Measurements from ENCODE around the gene STK17A. TPM values are rescaled to one million over a fixed set of nuclear protein-coding genes. Genes with fewer than 3 reads are reported as not detected.
"Not testable (repeated sequence)": the region's sequence is repeated elsewhere in the genome, so short reads cannot be mapped to it uniquely, and the experiment has no call there.

Gene STK17A
- total RNA-seq, 1 donor from 2014 or later: 14.4 TPM

DNA sequence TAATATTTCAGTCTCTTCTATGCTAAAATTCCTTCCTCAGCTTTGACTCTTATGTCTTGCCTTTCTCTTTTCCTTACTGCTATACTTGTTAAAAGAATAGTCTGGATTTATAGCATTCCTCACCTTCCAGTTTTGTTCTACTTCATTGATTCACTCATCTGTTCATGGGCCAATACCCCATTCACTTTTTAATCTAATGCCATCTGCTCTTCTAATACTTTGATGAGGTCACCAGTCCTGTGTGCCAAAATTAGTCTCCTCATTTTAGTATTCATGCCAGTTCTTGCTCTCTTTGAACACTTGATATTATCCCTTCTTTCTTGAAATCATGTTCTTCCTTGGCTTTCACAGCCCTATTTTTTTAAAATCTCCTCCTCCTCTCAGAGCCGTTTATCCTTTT lies 19.3 kb downstream of the STK17A start:
- no peak for ATAC-seq

DNA sequence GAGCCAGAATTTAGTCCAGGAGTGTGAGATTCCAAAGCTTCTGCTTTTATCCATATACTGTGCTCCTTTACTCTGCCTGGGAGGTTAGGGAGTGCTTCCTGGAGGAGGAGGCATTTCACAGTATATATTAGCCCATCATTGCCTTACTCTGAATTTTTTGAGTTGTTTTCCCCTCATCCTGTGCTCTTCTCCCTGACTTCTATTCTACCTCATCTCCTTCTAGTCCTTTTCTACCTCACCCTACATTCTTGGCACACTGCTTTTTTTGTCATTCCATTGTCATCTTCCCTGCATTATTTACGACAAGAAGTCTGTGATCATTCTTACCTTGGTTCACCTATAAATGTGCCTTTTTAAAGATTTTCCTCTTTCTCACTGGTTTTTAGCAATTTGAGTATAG lies 21.3 kb downstream of the STK17A start:
- no peak for ATAC-seq

DNA sequence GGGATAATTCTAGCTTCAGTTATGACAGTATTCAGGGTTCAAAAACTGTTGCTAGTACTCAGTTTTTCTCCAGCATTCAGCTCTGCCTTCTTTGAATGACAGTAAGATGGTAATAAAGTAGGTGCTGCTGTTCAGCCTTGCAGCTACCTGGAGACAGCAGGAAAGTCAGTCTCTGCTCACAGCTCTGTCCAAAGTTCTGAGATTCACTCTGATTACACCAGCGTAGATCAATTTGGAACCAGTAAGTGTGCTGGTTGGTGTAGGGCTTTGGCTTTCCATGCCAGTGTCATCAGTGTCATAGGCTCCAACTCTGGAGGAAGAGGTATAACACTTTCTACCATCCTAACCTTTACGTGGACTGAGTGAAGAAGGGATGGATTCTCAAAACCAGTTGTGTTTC lies 26.2 kb downstream of the STK17A start:
- no peak for ATAC-seq

DNA sequence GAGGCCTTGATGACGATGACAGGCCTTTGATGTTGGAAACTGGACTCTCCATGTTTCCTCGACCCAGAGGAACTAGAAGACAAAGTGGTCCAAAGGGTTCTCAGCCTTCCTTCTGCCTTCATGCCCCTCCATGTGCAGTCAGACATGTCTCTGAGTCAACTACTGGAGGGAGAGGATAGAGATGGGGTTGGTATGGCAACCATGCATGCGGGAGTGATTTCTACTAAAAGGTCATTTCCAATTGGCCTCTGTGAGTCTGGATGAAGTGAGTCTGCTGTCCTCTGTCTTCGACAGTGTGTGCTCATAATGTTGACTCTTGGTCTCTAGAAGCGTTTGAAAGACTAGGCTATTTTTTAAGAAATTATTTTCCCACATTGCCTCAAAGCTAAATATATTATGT lies 29.2 kb downstream of the STK17A start:
- ATAC-seq: no peak

DNA sequence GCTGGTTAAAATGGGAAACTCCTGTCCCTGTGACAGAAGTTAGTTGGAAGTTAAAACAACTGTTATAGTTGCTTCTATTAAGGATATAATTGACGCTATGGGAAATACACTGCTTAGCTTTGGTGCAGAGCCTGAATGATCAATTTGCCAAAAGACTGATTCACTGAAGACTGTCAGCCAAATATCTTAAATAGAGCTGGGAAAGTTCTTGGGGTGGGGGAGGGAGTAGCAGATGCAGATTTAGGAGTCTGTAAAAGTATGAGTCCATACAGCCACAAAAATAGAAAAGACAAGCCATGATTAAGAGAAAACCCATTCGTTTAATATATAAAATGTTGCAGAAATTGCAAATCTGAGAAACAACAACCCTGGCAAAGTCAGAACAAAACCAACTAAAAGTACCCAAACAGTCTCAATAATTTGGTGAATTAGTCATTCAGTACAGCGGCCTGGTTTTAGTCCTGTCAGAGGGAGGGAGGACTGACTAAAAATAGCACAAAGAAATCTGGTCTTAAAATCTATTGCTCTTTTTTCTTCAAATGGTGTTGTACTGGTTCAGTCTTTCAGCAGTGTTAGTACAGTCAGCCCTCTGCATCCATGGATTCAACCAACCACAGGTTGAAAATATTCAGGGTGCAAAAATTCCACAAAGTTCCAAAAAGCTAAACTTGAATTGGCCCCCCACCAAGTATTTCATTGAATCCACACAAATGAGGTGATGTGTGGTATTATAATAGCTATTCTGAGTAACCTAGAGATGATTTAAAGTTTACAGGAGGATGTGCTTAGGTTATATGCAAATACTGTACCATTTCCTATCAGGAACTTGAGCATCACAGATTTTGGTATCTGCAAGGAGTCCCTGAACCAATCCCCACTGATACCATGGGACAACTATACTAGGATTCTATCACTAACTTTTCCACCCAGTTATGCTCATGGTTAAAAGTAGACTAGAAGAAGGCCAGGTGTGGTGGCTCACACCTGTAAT lies 30.0 kb downstream of the STK17A start:
- no peak for ATAC-seq

DNA sequence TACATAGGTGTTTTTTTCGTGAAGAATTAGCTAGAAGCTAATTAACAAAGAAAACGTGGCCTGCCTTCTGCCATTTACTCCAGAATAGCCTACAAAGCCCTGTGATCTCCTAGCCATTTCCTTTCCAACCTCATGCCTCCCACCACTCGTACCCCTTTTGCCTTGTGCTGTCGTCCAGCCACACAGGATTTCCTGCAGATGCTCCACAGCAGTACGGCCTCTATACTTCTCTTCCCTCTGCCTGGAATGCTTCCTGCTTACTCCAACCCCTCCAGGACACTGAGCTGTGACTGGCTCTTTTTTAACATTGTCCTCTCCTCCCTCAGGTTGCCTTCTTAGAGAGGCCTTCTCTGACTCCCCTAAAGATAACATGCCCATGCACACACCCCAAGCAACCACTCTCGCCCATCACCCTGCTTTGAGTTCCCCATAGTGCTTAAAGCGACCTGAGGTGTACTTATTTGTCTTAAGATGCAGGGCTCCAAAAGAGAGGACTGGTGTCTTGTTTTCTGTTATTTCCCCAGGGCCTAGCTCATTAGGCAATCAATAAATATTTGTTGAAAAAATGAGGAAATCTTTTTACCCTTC lies 32.7 kb downstream of the STK17A start:
- no peak for ATAC-seq

DNA sequence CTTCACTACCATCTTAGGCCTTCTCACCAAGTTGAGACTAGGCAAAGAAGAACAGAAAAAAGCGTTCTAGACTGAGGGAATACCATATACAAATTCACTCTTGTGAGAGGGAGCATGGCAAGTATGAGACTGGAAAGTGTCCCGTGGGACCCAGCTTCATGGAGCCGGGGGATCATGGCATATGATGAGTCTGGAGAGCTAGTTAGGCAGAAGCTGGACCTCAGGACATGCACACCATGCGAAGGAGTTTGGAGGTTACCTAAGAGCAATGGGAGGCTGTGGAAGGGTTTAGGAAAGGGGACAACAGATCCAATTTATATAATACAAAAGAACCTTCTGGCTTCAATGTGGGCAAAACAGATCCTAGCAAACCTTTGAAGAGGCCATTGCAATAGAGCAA lies 34.1 kb downstream of the STK17A start:
- no peak for ATAC-seq

DNA sequence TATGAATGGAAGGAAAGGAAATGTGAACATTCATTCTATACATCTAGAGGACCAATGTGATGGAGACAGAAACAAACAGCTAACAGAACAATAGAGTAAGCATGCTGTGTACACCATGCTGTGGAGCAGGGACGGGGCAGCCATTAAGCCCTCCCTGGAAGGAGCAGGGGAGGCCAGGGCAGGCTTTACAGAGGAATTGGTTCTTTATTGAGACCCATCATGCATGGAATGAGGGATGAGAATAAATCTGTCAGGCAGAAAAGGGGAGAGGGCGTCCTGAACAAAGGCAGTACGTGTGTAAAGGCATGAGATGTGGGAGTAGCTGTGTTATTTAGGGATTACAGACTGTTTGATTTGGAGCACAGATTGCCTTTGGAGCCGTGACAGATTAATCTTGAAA lies 35.2 kb downstream of the STK17A start:
- no peak for ATAC-seq

DNA sequence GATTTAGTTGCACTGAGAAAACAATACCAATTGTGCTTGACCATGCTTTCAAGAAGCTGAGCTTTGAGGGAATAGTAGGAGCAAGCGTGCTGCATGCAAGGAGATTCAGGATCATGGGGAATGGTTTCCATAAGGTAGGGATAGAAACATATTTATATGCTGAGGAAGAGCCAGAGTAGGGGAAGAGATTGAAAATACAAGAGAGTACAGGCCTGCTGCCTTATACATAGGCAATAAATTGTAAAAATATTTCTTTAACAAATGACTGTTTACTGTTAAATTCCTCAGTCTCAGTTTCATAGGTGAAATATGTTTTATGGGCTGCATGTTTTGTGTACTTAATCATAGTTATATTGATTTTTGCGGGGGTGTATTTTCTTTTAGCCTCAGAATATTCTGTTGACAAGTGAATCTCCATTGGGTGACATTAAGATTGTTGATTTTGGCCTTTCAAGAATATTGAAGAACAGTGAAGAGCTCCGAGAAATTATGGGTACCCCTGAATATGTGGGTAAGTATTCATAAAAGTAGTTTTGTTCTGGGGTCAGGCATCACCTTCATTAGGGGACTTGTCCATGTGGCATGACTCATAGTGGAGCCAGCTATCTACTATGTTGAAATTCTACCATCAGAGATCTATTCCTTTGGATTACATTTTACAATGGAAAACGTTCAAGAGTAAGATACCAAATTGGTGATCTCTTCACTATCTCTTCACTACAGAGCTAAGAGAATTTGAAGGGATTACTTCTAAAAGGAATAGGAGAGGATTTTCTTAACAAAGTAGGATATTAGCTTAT lies 36.5 kb downstream of the STK17A start:
- ATAC-seq: no peak

DNA sequence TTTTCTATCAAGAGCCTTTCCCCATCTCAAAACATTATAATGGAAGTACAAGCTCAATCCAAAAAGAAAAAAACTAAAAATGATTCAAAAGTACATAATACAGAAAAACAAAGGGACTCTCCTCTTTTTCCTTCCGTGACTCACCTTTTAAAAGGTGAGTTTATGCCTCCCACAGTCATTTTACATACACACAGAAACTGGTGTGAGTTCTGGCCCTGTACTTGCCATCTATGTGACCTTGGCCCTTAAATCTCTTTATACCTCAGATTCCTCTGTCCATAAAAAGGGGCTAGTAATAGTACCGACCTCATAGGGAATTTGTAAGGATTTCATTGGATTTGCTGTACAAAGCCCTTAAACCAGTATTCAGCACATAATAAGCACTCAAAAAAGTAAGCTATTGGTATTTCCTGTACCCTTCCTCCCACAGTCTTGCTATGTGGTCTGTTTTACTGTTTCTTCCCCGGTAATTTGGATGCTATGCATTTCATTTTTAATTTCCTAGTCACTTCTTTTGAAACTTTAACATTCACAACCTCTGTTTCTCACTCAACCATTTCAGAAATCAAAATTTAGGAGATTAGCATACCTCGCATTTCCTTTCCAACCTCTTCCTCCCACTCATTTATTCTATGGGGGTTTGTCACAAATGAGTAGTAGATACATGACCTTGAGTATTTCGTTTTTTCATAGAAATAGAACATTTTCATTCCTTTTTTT lies 39.0 kb downstream of the STK17A start:
- no peak for ATAC-seq

DNA sequence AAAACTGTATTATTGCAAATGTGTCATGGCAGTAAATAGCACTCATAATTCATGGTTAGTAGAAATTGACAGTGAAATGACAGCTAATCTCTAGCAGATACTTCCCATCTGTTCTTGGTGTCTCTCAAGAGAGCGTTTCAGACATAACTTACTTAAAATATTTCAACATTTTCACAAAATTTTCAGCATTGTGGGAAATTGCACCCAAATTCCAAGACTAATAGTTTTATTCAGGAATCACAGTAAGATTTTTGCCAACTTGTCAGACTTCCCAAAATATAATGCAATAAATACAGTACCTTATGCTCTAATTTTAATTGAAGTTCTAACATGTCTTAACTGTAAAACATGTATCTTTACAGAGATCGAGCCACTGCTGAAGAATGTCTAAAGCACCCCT lies 41.2 kb downstream of the STK17A start:
- ATAC-seq: no peak

DNA sequence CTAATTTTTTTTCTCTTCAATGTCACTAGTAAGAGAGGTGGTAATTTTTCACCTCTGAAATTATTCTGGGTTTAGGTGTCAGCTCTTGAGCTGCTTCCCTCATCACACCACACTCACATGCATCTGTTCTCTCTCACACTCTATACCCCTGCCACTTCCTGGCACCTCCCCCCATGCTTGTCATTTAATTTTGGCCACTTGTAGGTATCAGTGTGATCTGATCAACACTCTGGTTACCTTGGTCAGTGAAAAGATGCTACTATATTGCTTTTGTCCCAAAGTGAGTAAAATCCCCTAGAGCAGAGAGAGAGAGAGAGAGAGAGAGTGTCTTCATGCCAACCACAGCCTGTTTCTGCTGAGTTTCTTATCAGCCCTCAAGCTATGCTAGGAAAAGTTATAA lies 42.5 kb downstream of the STK17A start:
- peak; percentile 48 for ATAC-seq

DNA sequence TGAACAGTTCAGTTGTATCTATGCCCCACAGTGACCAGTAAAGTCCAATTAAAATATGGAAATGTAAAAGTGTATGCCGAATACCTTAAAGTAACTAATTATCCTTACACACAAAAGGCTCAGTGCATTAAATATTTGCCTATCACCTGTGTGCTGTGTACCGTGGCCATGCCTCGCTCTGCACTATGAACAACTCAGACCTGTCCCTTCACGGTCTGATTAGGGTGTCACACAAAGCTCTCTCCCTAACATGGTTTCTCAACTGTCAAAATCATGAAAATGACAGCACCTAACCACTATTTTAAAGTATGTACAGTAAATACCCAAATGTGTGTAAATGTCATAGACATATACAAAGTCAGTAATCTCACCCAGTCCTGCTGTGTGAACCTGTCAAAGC lies 43.1 kb downstream of the STK17A start:
- no peak for ATAC-seq

DNA sequence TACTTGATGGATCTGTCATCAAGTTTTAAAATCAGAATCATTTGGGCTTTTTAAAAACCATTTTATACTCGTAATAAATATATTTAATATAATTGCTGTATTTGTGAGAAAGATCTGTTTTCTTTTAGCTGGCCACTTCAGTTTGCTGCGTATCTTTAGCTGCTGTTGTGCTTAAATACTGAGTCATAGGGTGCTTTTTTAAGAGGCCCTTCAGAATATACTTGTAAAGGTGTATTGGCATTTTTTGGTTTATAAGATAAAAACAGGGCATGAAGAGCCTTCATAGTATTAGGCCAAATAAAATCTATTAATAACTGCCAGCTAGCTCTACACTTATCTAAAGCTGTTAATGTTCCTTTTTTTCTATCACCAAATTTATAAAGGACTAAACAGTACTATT lies 43.8 kb downstream of the STK17A start:
- no peak for ATAC-seq

DNA sequence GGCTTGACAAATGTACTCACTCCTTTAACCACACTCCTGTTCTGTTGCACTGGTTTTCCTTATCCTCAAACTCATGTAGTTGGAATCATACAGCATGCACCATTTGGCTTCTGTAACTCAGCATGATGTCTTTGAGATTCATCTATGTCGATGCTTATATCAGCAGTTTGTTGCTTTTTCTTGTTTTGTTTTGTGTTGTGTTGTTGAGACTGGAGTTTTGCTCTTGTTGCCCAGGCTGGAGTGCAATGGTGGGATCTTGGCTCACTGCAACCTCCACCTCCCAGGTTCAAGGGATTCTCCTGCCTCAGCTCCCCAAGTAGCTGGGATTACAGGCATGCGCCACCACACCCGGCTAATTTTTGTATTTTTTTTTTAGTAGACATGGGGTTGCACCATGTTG lies 44.9 kb downstream of the STK17A start:
- ATAC-seq: not testable (repeated sequence)

DNA sequence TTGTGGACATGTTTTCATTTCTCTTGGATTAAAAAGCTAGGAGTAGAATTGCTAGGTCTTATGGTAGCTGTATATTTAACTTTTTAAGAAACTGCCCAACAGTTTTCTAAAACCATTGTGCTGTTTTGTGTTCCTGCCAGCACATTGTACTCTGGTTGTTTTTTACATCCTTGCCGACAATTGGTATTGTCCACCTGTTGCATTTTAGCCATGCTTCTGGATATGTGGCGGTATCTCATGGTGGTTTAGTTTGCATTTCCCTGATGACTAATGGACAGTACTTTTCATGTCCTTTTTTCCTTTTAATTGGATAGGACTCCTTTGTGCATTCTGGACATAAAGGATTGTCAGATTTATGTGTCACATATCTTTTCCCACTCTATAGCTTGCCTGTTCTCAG lies 45.5 kb downstream of the STK17A start:
- ATAC-seq: no peak

DNA sequence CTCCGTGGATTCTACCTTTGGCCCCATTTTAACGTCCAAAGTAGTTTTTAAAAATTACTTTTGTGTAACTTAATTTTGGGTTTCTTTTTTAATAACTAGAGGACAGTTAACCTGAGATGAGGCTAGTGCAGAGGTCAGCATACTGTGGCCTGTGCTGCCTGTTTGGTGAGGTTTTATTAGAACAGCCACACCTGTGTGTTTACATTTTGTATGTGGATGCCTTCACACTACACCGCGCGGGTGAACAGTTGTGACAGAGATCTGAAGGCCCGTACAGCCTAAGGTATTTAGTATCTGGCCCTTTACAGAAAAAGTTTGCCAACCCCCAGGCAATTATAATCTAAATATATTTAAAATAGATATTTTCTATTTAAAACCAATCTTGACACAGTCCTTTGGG lies 46.9 kb downstream of the STK17A start:
- peak; percentile 64 for ATAC-seq

DNA sequence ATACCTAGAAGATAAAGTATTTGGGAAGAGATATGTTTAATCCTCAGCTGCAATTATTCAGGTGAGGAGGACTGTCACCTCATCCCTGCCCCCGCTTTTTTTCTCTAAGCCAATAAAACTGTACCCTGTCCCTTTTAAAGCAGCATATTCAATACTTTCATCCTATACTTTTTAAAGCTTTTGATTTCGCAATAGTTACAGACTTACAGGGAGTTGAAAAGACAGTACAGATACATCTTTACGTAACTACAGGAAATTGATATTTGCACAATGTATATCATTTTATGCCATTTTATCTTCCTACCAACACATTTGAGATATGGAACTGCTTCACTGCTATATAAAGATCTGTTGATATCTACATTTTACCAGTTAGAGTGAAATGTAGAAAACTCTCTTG lies 47.6 kb downstream of the STK17A start:
- ATAC-seq: no peak

DNA sequence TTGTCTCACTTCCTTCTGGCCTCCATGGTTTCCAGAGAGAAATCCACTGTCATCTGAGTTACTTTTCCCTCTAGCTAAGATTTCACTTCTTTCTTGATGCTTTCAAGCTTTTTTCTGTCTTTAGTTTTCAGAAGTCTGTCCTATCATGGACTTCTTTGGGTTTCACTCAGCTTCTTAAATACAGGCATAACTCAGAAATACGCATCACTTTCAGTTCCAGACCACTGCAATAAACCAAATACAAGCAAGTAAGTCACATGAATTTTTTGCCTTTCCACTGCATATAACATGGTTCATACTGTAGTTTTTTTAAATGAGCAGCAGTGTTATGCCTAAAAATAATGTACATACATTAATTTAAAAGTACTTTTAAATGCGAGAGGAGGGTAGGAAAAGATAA lies 48.7 kb downstream of the STK17A start:
- ATAC-seq: no peak

DNA sequence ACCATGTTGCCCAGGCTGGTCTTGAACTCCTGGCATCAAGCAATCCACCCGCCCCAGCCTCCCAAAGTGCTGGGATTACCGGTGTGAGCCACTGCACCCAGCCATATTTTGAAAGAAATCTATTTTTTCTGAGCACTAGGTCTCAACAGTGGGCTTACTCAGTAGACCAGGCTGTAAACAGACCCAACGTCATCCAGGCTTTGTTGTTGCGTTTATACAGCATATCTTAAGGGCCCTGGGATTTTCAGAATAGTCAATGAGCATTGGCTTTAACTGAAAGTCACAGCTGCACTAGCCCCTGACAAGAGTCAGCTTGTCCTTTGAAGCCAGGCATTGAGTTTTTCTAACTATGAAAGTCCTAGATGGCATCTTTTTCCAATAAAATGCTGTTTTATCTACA lies 49.8 kb downstream of the STK17A start:
- no peak for ATAC-seq

DNA sequence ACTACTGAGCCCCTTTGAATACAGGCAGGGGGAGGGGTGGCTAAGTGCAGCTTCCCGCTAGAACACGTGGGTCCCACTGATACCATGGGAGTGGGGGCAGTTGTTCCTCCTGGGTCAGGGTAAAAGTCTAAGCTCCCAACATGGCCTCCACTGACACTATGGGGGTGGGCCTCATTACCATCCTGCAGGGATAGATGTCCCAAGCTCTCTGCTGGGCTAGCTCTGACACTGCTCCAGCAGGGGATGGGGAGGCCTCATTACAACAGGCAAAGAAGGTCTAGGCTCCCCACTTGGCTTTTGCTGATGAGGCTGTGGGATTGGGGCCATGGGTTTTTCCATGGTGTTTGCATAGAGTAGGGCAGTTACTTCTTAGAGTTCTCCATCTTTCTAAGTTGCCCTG lies 51.5 kb downstream of the STK17A start:
- ATAC-seq: no peak

DNA sequence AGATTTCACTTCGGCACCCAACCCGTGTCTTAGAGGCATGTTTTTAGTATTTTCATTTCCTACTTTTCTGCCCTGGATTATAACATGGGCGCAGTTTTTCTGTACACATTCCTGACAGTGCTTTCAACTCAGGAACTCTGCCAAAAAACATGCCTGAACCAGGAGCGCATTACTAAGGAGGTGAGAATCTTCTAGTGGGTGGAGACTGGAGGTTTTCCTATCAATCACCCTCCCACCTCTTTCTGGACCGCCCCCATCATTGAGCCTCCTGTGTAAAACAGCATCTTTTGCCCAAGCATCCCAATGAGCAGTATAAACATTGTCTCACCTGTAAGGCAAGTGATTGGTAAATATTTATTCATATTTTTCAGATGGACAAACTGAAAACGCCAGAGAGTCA lies 53.2 kb downstream of the STK17A start:
- ATAC-seq: peak; percentile 84
